Cardiac fibroblast (primary cell): ENCODE data around the gene CCDC134.
A peak's percentile ranks its signal among the peaks of the same experiment; 100 is the strongest.

ENCODE experiments used
- DNase-seq, 2 donors: peaks; one replicate each; pipeline versions ENCODE4 v3.0.0 to v3.0.0-alpha.2; 2010; ENCODE audit warnings: low read depth in 2 of 2
- H3K4me3 ChIP-seq, 2 donors: replicated peaks in 1 of 2; 1 replicate in 1 of 2; 2 replicates in 1 of 2; pipeline ENCODE4 v1.5.1; 2011; ENCODE audit warnings: low read depth in 2 of 2, low read length in 2 of 2, mild to moderate bottlenecking in 2 of 2, moderate library complexity in 1 of 2
- CTCF ChIP-seq: IDR thresholded peaks from one replicate; pipeline ENCODE4 v1.5.1; 2011; ENCODE audit warnings: low read depth, mild to moderate bottlenecking, low read length, inconsistent platforms

The CCDC134 gene

GRCh38 chr22:41841085-41841712 is 40.7 kb downstream of the CCDC134 start:
- no peak for TF ChIP-seq CTCF
- DNase-seq = peak in 1 of 2 donors; percentile 18
- H3K4me3 ChIP-seq = no peak overlapping the region

- TF ChIP-seq CTCF = no peak
- no peak for DNase-seq
- H3K4me3 ChIP-seq = no peak overlapping the region
Observed at GRCh38 chr22:41842996-41843970, 42.8 kb downstream of the CCDC134 start.

GRCh38 chr22:41844036-41844435 is 43.6 kb downstream of the CCDC134 start:
- no peak overlapping the region for H3K4me3 ChIP-seq
- no peak for DNase-seq
- no peak for TF ChIP-seq CTCF

GRCh38 chr22:41844513-41844912 is 44.0 kb downstream of the CCDC134 start:
- H3K4me3 ChIP-seq = no peak overlapping the region
- no peak for DNase-seq
- TF ChIP-seq CTCF = no peak

GRCh38 chr22:41845380-41846267 is 45.1 kb downstream of the CCDC134 start:
- no peak for TF ChIP-seq CTCF
- DNase-seq = no peak
- no peak overlapping the region for H3K4me3 ChIP-seq

GRCh38 chr22:41846268-41846987 is 45.9 kb downstream of the CCDC134 start:
- H3K4me3 ChIP-seq = no peak overlapping the region
- no peak for TF ChIP-seq CTCF
- DNase-seq = no peak
